Astrocyte of the spinal cord (primary cell): Measurements from ENCODE around the gene KIF2C.
"Not testable (repeated sequence)": the region's sequence is repeated elsewhere in the genome, so short reads cannot be mapped to it uniquely, and the experiment has no call there.

Experiments used
- DNase-seq: peaks from one replicate; pipeline ENCODE4 v3.0.0; 2011; ENCODE audit warnings: low read depth, low spot score
- H3K4me3 ChIP-seq: 2 replicates; pipeline ENCODE4 v1.5.1; 2011; ENCODE audit warnings: low read depth, mild to moderate bottlenecking, low read length, moderate library complexity
- CTCF ChIP-seq: IDR thresholded peaks from 2 replicates; pipeline ENCODE4 v1.5.1; 2012; ENCODE audit warnings: low read depth, mild to moderate bottlenecking, low read length, inconsistent platforms
- in situ Hi-C: cut with HindIII; loops from 2 replicates; pipeline ENCODE4 v1.10.0; 2017; ENCODE audit warnings: low sequenced_read_pairs

Gene KIF2C

GRCh38 chr1:44792736-44793502, 53.3 kb downstream of the KIF2C start:
- TF ChIP-seq CTCF, result no peak
- DNase-seq, result no peak
- in situ Hi-C loops, result no loop called here
- H3K4me3 ChIP-seq, result no peak overlapping the region

GRCh38 chr1:44797886-44798285, 58.2 kb downstream of the KIF2C start:
- DNase-seq, in situ Hi-C loops, H3K4me3 ChIP-seq: not testable (repeated sequence)

GRCh38 chr1:44798481-44799365, 59.1 kb downstream of the KIF2C start:
- H3K4me3 ChIP-seq, result no peak overlapping the region
- no peak for DNase-seq
- in situ Hi-C loops, result no loop called here
- TF ChIP-seq CTCF, result no peak

- peak within 1 kb of the TSS; percentile 91 for H3K4me3 ChIP-seq
- peak; percentile 98 for TF ChIP-seq CTCF
- peak; percentile 99 for DNase-seq
- in situ Hi-C loops, result no loop called here
Measured at GRCh38 chr1:44799770-44800584, 60.3 kb downstream of the KIF2C start, which contains the start of gene PLK3. Gene PLK3, plus strand, starts transcription at chr1:44800377. Its CDS starts 87 bp downstream, at chr1:44800464.

GRCh38 chr1:44801491-44802305, 62.1 kb downstream of the KIF2C start:
- no peak for TF ChIP-seq CTCF
- in situ Hi-C loops, result no loop called here
- peak overlapping the region; percentile 91 for H3K4me3 ChIP-seq
- no peak for DNase-seq

- no peak for DNase-seq
- H3K4me3 ChIP-seq, result peak overlapping the region; percentile 91
- TF ChIP-seq CTCF, result no peak
- in situ Hi-C loops, result no loop called here
Measured at GRCh38 chr1:44802306-44803061, 62.8 kb downstream of the KIF2C start.
